Karpas-422 (cell line): ENCODE data around the gene NHLRC2. TPM values are rescaled to one million over a fixed set of nuclear protein-coding genes. Genes with fewer than 3 reads are reported as not detected.
A peak's percentile ranks its signal among the peaks of the same experiment; 100 is the strongest.

ENCODE experiments used
- DNase-seq: peaks from one replicate; pipeline ENCODE4 v3.0.0-alpha.2; 2015
- H2AFZ ChIP-seq: fragments of 200-600 bp; sonication (generic); 2 replicates; pipeline ENCODE4 v1.6.1; 2014; ENCODE audit warnings: antibody characterized with exemption, low read length, mixed read lengths
- H3K27ac ChIP-seq: fragments of 200-600 bp; sonication (generic); 2 replicates; pipeline ENCODE4 v1.5.1; 2014; ENCODE audit warnings: mild to moderate bottlenecking, low read length, moderate library complexity
- H3K27me3 ChIP-seq: fragments of 200-600 bp; sonication (generic); 2 replicates; pipeline ENCODE4 v1.6.1; 2014; ENCODE audit warnings: low read length, mixed read lengths
- H3K36me3 ChIP-seq: fragments of 200-600 bp; sonication (generic); 2 replicates; pipeline ENCODE4 v1.6.1; 2014; ENCODE audit warnings: low read length, mixed read lengths; ENCODE audit not compliant: insufficient read depth
- H3K4me1 ChIP-seq: fragments of 200-600 bp; sonication (generic); 2 replicates; pipeline ENCODE4 v1.6.1; 2014; ENCODE audit warnings: mild to moderate bottlenecking, low read length, mixed read lengths
- H3K4me2 ChIP-seq: fragments of 200-600 bp; sonication (generic); 2 replicates; pipeline ENCODE4 v1.6.1; 2014; ENCODE audit warnings: low read length, low read depth, mild to moderate bottlenecking; ENCODE audit not compliant: poor library complexity, severe bottlenecking
- H3K4me3 ChIP-seq: fragments of 200-600 bp; sonication (generic); 2 replicates; pipeline ENCODE4 v1.5.1; 2014; ENCODE audit warnings: mild to moderate bottlenecking, antibody characterized with exemption, low read length, mixed read lengths
- H3K79me2 ChIP-seq: fragments of 200-600 bp; sonication (generic); 2 replicates; pipeline ENCODE4 v1.6.1; 2014; ENCODE audit warnings: mild to moderate bottlenecking, low read length, mixed read lengths
- H3K9ac ChIP-seq: fragments of 200-600 bp; sonication (generic); 2 replicates; pipeline ENCODE4 v1.6.0; 2014; ENCODE audit warnings: low read length
- H3K9me2 ChIP-seq: fragments of 200-600 bp; sonication (generic), shearing (Covaris generic); replicated peaks from 2 replicates; pipeline ENCODE4 v1.6.0; 2014; ENCODE audit warnings: mild to moderate bottlenecking, low read length, moderate library complexity; ENCODE audit not compliant: insufficient read depth
- H3K9me3 ChIP-seq: fragments of 300-700, 200-600 bp; sonication (generic); 2 replicates; pipeline ENCODE4 v1.6.1; 2014; ENCODE audit warnings: low read length, mixed read lengths
- H4K20me1 ChIP-seq: fragments of 200-600 bp; sonication (generic); 2 replicates; pipeline ENCODE4 v1.6.1; 2014; ENCODE audit warnings: mild to moderate bottlenecking, antibody characterized with exemption, low read length, low read depth; ENCODE audit not compliant: insufficient read depth
- total RNA-seq: library from RNA; depleted of rRNA; stranded (reverse); fragments of >200 nt; shearing (Covaris generic); gene quantifications from 2 replicates; pipeline ENCODE4 v1.2.3, GENCODE V29; 2014; ENCODE audit warnings: low replicate concordance

Gene NHLRC2
- total RNA-seq, 1 experiment from 2014 or later: 21.9 TPM

DNA sequence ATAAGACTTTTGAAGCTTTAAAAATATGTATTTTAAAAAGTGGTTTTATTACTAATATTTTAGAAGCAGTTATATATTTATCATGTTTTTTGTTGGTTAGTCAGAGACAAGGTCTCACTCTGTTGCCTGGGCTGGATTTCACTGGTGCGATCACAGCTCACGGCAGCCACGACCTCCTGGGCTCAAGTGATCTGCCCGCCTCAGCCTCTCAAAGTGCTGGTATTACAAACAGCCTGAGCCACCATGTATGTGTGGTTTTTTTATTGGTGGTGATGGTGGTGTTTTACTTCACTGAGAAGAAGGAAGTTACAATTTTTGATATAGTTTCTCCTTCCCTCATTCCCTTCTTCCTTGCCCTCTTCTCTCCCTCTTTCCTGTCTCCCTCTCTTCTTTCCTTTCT, 13.4 kb downstream of the NHLRC2 start:
- no peak for DNase-seq
- H3K27ac ChIP-seq: no peak overlapping the region
- no peak overlapping the region for H3K4me2 ChIP-seq
- no peaks in the 10 kb centered on the region for H3K9me3 ChIP-seq
- H3K4me1 ChIP-seq: peaks cover 17% of the 10 kb centered on the region
- no peaks in the 10 kb centered on the region for H3K27me3 ChIP-seq
- peaks cover 87% of the 10 kb centered on the region for H3K79me2 ChIP-seq
- peaks cover 16% of the 10 kb centered on the region for H3K36me3 ChIP-seq
- no peak overlapping the region for H3K4me3 ChIP-seq
- no peaks in the 10 kb centered on the region for H3K9me2 ChIP-seq
- no peak overlapping the region for H3K9ac ChIP-seq
- H2AFZ ChIP-seq: no peak overlapping the region
- H4K20me1 ChIP-seq: no peaks in the 10 kb centered on the region

DNA sequence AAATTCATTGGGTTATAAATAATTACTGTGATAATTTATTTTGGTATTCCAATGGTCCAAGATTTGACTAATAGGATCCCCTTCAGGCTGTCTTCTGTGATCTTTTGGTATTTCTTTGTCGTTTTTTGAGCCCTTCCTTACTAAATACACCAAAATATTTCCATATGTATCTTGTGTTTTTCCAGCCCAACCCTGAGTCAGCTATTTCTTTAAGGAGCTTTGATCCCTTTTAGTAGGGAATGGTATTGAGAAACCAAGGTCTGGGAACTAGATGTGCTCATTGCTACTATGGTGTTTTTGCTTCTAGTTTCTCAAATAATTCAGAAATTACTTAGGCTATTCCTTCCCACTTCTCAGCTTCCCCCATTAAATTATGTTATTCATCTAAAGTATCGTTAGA, 15.3 kb downstream of the NHLRC2 start:
- Histone ChIP-seq H3K9me3 (no peaks in the 10 kb centered on the region), H4K20me1 (no peaks in the 10 kb centered on the region), H3K79me2 (peaks cover 90% of the 10 kb centered on the region), H3K9me2 (no peaks in the 10 kb centered on the region), H3K4me1 (peaks cover 17% of the 10 kb centered on the region), H3K9ac (no peak overlapping the region), H3K4me3 (no peak overlapping the region), H3K27me3 (no peaks in the 10 kb centered on the region), H3K27ac (no peak overlapping the region), H3K4me2 (no peak overlapping the region), H3K36me3 (peaks cover 4% of the 10 kb centered on the region; the same call in 1 of the 2 replicates), H2AFZ (no peak overlapping the region)
- DNase-seq: no peak

DNA sequence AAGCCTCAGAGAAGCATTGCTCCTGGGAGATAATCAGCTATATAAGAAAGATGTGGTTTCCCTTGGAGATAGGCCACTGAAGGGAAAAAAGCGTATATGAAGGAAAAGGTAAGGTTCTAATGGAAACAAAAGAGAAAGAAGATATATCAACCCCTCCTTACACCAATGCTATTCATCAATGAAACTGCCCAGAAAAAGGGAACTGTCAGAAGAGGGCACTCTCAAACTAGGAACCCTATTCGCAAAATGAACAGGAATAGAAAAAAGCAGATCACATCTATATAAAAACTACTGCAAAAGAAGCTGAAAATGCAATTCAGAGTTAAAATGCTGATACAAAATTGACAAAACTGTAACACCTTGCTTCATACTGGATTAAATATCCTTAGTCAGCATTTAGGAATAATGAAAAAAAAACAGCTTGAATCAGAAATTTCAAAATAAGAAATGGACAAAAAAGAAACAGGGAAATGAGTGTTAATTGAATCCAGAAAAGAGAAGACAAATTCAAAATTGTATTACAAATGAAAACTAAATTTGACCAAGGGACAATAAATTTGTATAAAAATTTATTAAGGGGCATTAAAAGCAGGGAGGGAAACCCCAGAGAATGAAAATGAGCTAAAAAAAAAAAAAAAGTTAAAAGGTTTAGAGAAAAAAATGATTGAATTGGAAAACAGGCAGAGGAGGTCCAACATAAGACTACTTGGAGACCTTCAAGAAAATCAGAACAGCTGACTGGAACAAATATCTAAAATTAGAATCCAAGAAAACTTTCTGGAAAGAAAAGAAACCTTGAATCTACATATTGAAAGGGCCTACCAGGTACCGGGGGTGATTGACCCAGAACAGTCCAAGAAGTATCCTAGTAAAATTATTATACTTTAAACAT, 17.9 kb downstream of the NHLRC2 start:
- peak; percentile 61 for DNase-seq
- Histone ChIP-seq H3K36me3 (peaks cover 3% of the 10 kb centered on the region; the same call in 1 of the 2 replicates), H4K20me1 (no peaks in the 10 kb centered on the region), H3K27ac (peak overlapping the region; percentile 7; the same call in 1 of the 2 replicates), H3K79me2 (peaks cover 90% of the 10 kb centered on the region), H3K4me1 (peaks cover 13% of the 10 kb centered on the region), H2AFZ (no peak overlapping the region), H3K9me2 (no peaks in the 10 kb centered on the region), H3K27me3 (no peaks in the 10 kb centered on the region), H3K4me2 (no peak overlapping the region), H3K9me3 (no peaks in the 10 kb centered on the region), H3K4me3 (no peak overlapping the region), H3K9ac (no peak overlapping the region)

DNA sequence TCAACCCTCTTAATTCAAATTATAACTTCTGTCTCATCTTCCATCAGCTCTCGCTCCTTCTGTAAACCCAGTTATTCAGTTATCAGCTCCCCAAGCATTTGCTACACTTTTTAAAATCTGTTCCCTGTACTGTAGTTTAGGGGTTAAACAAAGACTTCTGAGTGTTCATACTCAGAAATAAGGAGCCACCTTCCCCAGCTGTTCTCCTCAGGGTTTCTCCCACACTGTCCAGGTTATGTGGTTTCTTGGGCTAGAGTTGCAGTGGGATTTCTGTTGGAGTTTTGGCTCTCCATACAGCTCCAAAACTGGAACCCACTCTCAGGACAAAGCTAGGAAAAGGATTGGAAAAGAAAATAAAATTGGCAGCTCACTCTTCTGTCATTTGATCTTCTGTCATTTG, 20.8 kb downstream of the NHLRC2 start:
- no peak overlapping the region for H3K4me3 ChIP-seq
- DNase-seq: no peak
- H4K20me1 ChIP-seq: no peaks in the 10 kb centered on the region
- H2AFZ ChIP-seq: no peak overlapping the region
- no peaks in the 10 kb centered on the region for H3K9me2 ChIP-seq
- no peak overlapping the region for H3K9ac ChIP-seq
- H3K9me3 ChIP-seq: no peaks in the 10 kb centered on the region
- H3K27me3 ChIP-seq: no peaks in the 10 kb centered on the region
- peaks cover 75% of the 10 kb centered on the region for H3K79me2 ChIP-seq
- peaks cover 10% of the 10 kb centered on the region; the same call in 1 of the 2 replicates for H3K36me3 ChIP-seq
- H3K4me1 ChIP-seq: peaks cover 18% of the 10 kb centered on the region
- H3K4me2 ChIP-seq: no peak overlapping the region
- H3K27ac ChIP-seq: no peak overlapping the region

DNA sequence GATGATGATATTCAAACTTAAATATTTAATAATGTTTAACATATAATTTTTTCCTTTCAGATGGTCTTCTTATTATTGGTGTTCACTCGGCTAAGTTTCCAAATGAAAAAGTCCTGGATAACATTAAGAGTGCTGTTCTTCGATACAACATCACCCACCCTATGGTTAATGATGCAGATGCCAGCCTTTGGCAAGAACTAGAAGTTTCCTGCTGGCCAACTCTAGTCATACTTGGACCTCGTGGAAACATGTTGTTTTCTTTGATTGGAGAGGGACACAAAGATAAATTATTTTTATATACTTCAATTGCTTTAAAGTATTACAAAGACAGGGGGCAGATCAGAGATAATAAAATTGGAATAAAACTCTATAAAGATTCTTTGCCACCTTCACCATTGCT, 22.0 kb downstream of the NHLRC2 start:
- DNase-seq: no peak
- Histone ChIP-seq H3K9ac (no peak overlapping the region), H3K4me3 (no peak overlapping the region), H4K20me1 (no peaks in the 10 kb centered on the region), H2AFZ (no peak overlapping the region), H3K4me2 (no peak overlapping the region), H3K36me3 (peaks cover 10% of the 10 kb centered on the region; the same call in 1 of the 2 replicates), H3K27ac (no peak overlapping the region), H3K9me2 (no peaks in the 10 kb centered on the region), H3K9me3 (no peaks in the 10 kb centered on the region), H3K79me2 (peaks cover 64% of the 10 kb centered on the region), H3K27me3 (no peaks in the 10 kb centered on the region), H3K4me1 (peaks cover 15% of the 10 kb centered on the region)

DNA sequence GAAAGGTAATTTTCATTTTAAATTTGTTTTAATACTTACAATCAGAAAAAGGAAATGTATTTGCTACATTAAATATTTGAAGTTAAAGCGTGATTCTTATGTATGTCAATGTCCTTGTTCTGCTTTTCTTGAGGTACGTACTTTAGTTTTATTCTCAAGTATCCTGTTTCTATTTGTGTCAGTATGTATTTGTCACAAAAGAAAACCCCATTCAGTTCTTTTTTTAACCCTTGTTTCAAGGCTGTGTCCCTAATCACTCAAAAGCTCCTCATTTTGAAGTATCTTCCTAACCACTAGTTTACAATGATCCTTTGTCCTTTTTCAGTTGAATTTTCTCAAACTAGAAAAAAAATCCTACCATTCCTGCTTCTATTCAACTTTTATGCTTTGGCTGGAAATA, 25.2 kb downstream of the NHLRC2 start:
- Histone ChIP-seq H3K4me2 (no peak overlapping the region), H3K27ac (no peak overlapping the region), H3K4me3 (no peak overlapping the region), H3K79me2 (peaks cover 52% of the 10 kb centered on the region), H3K9me2 (no peaks in the 10 kb centered on the region), H3K4me1 (peaks cover 5% of the 10 kb centered on the region), H3K27me3 (no peaks in the 10 kb centered on the region), H2AFZ (no peak overlapping the region), H3K9ac (no peak overlapping the region), H4K20me1 (no peaks in the 10 kb centered on the region), H3K9me3 (no peaks in the 10 kb centered on the region), H3K36me3 (peaks cover 26% of the 10 kb centered on the region; the same call in 1 of the 2 replicates)
- DNase-seq: no peak

DNA sequence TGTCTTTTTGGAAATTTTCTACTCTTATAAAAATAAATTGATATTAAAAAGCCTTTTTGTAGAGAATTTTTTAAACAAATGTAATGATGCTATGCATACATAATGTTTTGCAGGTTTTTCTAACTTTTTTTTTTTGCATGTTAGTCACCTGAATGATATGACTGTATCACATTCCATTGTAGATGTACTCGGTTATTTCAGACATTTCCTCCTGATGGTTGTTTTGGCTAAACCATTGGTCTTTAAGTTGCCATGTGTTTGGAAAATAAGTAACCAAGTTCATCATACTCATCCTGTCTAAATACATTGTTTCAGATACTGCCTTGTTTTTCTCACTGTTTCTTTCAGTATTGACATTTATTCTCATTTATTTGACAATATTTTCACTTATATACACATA, 25.8 kb downstream of the NHLRC2 start:
- DNase-seq: no peak
- peaks cover 31% of the 10 kb centered on the region; the same call in 1 of the 2 replicates for H3K36me3 ChIP-seq
- no peaks in the 10 kb centered on the region for H4K20me1 ChIP-seq
- no peaks in the 10 kb centered on the region for H3K9me2 ChIP-seq
- H3K27ac ChIP-seq: no peak overlapping the region
- peaks cover 47% of the 10 kb centered on the region for H3K79me2 ChIP-seq
- no peaks in the 10 kb centered on the region for H3K9me3 ChIP-seq
- H3K4me2 ChIP-seq: no peak overlapping the region
- no peak overlapping the region for H2AFZ ChIP-seq
- no peaks in the 10 kb centered on the region for H3K27me3 ChIP-seq
- peaks cover 5% of the 10 kb centered on the region for H3K4me1 ChIP-seq
- H3K4me3 ChIP-seq: no peak overlapping the region
- no peak overlapping the region for H3K9ac ChIP-seq

DNA sequence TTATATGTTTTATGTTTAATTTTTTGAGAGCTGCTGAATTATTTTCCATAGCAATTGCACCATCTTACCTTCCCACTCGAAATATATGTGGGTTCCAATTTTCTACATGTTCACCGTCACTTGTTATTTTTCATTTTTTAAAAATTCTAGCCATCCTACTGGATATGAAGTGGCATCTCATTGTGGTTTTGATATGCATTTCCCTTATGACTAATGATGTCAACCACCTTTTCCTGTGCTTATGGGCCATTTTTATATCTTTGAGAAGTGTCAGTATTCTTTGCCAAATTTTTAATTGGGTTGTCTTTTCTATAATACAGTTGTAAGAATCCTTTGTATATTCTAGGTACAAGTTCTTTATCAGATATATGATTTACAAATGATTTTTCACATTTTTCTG, 27.8 kb downstream of the NHLRC2 start:
- Histone ChIP-seq H4K20me1 (no peaks in the 10 kb centered on the region), H3K4me3 (no peak overlapping the region), H3K27me3 (no peaks in the 10 kb centered on the region), H3K4me1 (peaks cover 5% of the 10 kb centered on the region), H3K9me3 (no peaks in the 10 kb centered on the region), H3K79me2 (peaks cover 39% of the 10 kb centered on the region), H3K36me3 (peaks cover 49% of the 10 kb centered on the region), H3K9ac (no peak overlapping the region), H2AFZ (no peak overlapping the region), H3K4me2 (no peak overlapping the region), H3K27ac (no peak overlapping the region), H3K9me2 (no peaks in the 10 kb centered on the region)
- DNase-seq: no peak
